OCI-LY3 (cell line): ENCODE measurements around the gene FRMPD4.

ENCODE experiments used
- CTCF ChIP-seq: fragments of 200-600, 300-600 bp; sonication (generic); IDR thresholded peaks from 2 replicates; pipeline ENCODE4 v1.5.1; 2014; ENCODE audit warnings: antibody characterized with exemption, low read length, low read depth
- EZH2phosphoT487 ChIP-seq: fragments of 200-600 bp; shearing (Covaris generic); IDR thresholded peaks from 2 replicates; pipeline ENCODE4 v1.6.1; 2018; ENCODE audit warnings: antibody characterized with exemption, mixed run types, low read depth

GRCh38 chrX:12580548-12580947 is 442.3 kb downstream of the FRMPD4 start:
- TF ChIP-seq CTCF, result no peak
- TF ChIP-seq EZH2phosphoT487, result no peak
